Measurements from ENCODE around the gene SMPD3.
"Not testable (repeated sequence)": the region's sequence is repeated elsewhere in the genome, so short reads cannot be mapped to it uniquely, and the experiment has no call there.

Gene SMPD3

GRCh38 chr16:68448360-68448970 lies at the start of gene SMPD3:
SMPD3 (minus strand) TSS chr16:68448508; CDS start chr16:68372181, 76,327 bp downstream.
- in situ Hi-C loops (cut with HindIII; ENCODE audit: low pct_ligation_motif_present, low sequenced_read_pairs) = no loop called here

GRCh38 chr16:68496689-68497088 lies 48.4 kb upstream of the SMPD3 start:
- Histone ChIP-seq H3K27me3 (replicated peaks) (no peaks in the 10 kb centered on the region), H3K36me3 (replicated peaks) (no peaks in the 10 kb centered on the region), H3K27ac (no peak overlapping the region), H3K4me3 (ENCODE audit: low read depth, low read length) (no peak overlapping the region)
- in situ Hi-C loops (cut with HindIII; ENCODE audit: low pct_ligation_motif_present, low sequenced_read_pairs) = no loop called here
- no peak for DNase-seq
- TF ChIP-seq CTCF (IDR thresholded peaks at IDR 0.05; ENCODE audit: low read depth, low read length, missing control alignments) = no peak

More at GRCh38 chr16:68448360-68448970, at the start of gene SMPD3:
- peak; percentile 100 for DNase-seq
- TF ChIP-seq CTCF (IDR thresholded peaks at IDR 0.05; ENCODE audit: low read depth, low read length, missing control alignments) = no peak
- H3K4me3 ChIP-seq (ENCODE audit: low read depth, low read length) = peak within 1 kb of the TSS; percentile 56
- no peaks in the 10 kb centered on the region for H3K36me3 ChIP-seq (replicated peaks)
- no peak within 1 kb of the TSS for H3K27ac ChIP-seq
- H3K27me3 ChIP-seq (replicated peaks) = peaks cover 16% of the 10 kb centered on the region

GRCh38 chr16:68494261-68494660 lies 46.0 kb upstream of the SMPD3 start:
- H3K36me3 ChIP-seq (replicated peaks); H3K4me3 ChIP-seq (ENCODE audit: low read depth, low read length); in situ Hi-C loops (cut with HindIII; ENCODE audit: low pct_ligation_motif_present, low sequenced_read_pairs); H3K27ac ChIP-seq; H3K27me3 ChIP-seq (replicated peaks); DNase-seq: not testable (repeated sequence)

- H3K36me3 ChIP-seq (replicated peaks) = no peaks in the 10 kb centered on the region
- no peaks in the 10 kb centered on the region for H3K27me3 ChIP-seq (replicated peaks)
- no peak for TF ChIP-seq CTCF (IDR thresholded peaks at IDR 0.05; ENCODE audit: low read depth, low read length, missing control alignments)
- no peak for DNase-seq
- in situ Hi-C loops (cut with HindIII; ENCODE audit: low pct_ligation_motif_present, low sequenced_read_pairs) = no loop called here
- H3K27ac ChIP-seq = no peak overlapping the region
- no peak overlapping the region for H3K4me3 ChIP-seq (ENCODE audit: low read depth, low read length)
Observed at GRCh38 chr16:68493412-68494070, 45.2 kb upstream of the SMPD3 start.

- TF ChIP-seq CTCF (IDR thresholded peaks at IDR 0.05; ENCODE audit: low read depth, low read length, missing control alignments) = no peak
- Histone ChIP-seq H3K36me3 (replicated peaks) (no peaks in the 10 kb centered on the region), H3K27me3 (replicated peaks) (no peaks in the 10 kb centered on the region), H3K27ac (no peak overlapping the region), H3K4me3 (ENCODE audit: low read depth, low read length) (no peak overlapping the region)
- DNase-seq = no peak
- in situ Hi-C loops (cut with HindIII; ENCODE audit: low pct_ligation_motif_present, low sequenced_read_pairs) = no loop called here
Observed at GRCh38 chr16:68492543-68493411, 44.5 kb upstream of the SMPD3 start.

- in situ Hi-C loops (cut with HindIII; ENCODE audit: low pct_ligation_motif_present, low sequenced_read_pairs) = no loop called here
- TF ChIP-seq CTCF (IDR thresholded peaks at IDR 0.05; ENCODE audit: low read depth, low read length, missing control alignments) = no peak
- DNase-seq = no peak
- Histone ChIP-seq H3K36me3 (replicated peaks) (no peaks in the 10 kb centered on the region), H3K4me3 (ENCODE audit: low read depth, low read length) (no peak overlapping the region), H3K27me3 (replicated peaks) (no peaks in the 10 kb centered on the region), H3K27ac (no peak overlapping the region)
Observed at GRCh38 chr16:68492151-68492542, 43.8 kb upstream of the SMPD3 start.

Measured in brain microvascular endothelial cell (primary cell).